ENCODE measurements around the gene SRSF5.
"Not testable (repeated sequence)": the region's sequence is repeated elsewhere in the genome, so short reads cannot be mapped to it uniquely, and the experiment has no call there.

Gene SRSF5

GRCh38 chr14:69811227-69811867 is 44.4 kb downstream of the SRSF5 start:
- no peak for DNase-seq

GRCh38 chr14:69811868-69812252 is 44.9 kb downstream of the SRSF5 start:
- DNase-seq = no peak

DNA sequence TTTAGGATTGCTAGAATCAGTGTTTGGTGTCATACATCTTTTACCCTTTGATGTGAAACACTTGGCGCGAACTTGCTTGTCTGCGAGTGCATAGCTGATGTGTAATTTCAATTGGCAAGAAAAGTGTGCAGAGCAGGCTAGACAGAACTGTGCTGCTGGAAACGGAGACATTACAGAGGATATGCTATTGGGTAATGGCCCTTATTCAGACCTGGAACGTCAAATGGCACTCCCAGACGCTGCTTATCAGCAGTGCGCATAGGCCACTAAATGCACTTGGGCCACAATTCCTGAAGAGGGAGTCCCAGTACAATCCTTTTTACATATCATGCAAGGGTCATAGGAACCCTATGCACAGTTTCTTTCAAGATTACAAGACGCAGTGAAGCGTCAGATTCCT is 45.8 kb downstream of the SRSF5 start:
- DNase-seq = no peak

DNA sequence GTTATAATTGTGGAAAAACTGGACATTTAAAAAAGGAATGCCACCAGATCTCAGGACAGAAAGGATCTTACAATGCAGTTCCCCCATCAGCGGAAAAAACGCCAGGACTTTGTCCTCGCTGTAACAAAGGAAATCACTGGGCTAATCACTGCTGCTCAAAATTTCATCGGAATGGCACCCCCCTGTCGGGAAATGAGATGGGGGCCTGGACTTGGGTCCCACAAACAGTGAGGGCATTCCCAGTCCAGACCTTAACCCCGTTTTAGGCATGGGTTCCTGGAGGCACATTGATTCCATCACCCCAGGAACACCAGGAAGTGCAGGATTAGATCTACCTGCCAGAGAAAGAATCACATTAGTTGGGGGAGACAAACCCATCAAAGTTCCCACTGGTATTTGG is 46.4 kb downstream of the SRSF5 start:
- DNase-seq = not testable (repeated sequence)

GRCh38 chr14:69814397-69814796 is 47.5 kb downstream of the SRSF5 start:
- DNase-seq = no peak

DNA sequence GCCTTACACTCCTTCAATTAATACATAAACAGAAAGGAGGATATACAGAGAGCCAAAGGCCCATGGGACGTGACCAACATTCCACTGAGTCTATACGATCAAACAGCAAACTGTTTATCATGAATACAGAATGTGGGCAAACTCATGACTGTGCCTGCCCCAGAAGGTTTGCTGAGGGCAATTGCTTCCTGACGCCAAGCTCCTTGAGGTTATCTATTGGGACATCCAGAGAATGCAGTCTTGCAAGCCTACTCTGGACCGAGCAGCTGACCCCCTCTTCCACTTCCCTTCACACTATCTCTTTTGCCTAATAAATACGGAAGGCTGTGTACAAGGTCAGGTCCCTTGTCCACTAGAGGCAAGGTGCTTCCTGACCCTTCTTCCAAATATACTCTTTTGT is 48.6 kb downstream of the SRSF5 start:
- no peak for DNase-seq

GRCh38 chr14:69816216-69816615 is 49.3 kb downstream of the SRSF5 start:
- no peak for DNase-seq

DNA sequence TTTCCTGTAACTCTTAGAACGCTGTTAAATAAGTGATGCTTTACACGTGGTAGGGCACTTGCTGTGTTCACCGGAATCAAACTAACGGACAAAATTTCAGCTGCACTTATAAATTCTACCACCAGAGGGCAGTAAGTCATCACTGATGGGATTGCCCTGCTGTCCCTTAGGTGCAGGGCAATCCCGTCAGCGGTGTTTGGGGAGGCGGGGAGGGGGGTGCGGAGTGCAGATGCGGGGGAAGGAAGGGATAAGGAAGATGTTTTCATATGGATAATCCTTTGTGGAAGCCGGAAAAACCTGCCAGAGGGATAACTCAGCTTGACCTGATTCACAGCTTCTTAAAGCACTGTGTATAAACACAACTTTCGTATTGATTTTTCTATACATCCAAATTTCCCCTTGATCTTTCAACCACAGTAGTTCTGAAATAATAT is 51.8 kb downstream of the SRSF5 start:
- peak; percentile 40 for DNase-seq

DNA sequence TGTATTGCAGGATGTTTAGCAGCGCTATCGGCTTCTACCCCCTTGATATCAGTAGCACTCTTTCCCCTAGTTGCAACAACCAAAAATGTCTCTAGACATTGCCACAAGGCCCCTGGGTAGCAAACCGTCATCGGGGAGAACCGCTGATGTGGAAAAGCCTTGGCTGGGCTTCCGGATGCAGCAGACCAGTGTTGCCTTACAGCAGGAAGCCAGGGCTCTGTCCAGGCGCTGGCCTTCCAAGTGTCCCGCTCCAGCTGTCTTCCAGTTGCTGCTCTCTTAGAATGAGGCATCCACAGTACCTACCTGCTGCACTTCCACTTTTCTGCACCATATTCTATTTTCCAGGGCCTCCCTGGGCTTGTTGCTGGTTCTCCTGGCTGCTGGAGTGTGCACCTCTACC is 52.7 kb downstream of the SRSF5 start:
- no peak for DNase-seq

- no peak for DNase-seq
Measured at GRCh38 chr14:69820991-69821390, 54.0 kb downstream of the SRSF5 start.

Data from activated T-cell treated with anti-CD3 and anti-CD28 coated beads for 4 hours (primary cell).